ENCODE measurements around the gene MESP2. TPM values are rescaled to one million over a fixed set of nuclear protein-coding genes. Genes with fewer than 3 reads are reported as not detected.
A peak's percentile ranks its signal among the peaks of the same experiment; 100 is the strongest.

MESP2 gene
- total and polyA plus RNA-seq, 2 of the 13 experiments (the other 11 are each of a cell fraction or from before 2014, with no cell fraction given), result not detected

- TF ChIP-seq RFX5 (IDR thresholded peaks at IDR 0.05; ENCODE audit: low read depth, low read length) (no peak), SATB2 (CRISPR knock-in tag; IDR thresholded peaks at IDR 0.05) (no peak), FOXO4 (CRISPR knock-in tag; conservative IDR thresholded peaks at IDR 0.05) (no peak), SP1 (IDR thresholded peaks at IDR 0.05) (no peak), SP1 (CRISPR knock-in tag; IDR thresholded peaks at IDR 0.05) (no peak; the same call in 1 of the 2 replicates), ZNF784 (CRISPR knock-in tag; IDR thresholded peaks at IDR 0.05; ENCODE audit: borderline replicate concordance) (no peak), ZNF282 (IDR thresholded peaks at IDR 0.05; ENCODE audit: partially characterized antibody) (no peak), HIC2 (CRISPR knock-in tag; IDR thresholded peaks at IDR 0.05; ENCODE audit: low read depth) (no peak), GPBP1L1 (CRISPR knock-in tag; IDR thresholded peaks at IDR 0.05) (no peak), ELF3 (CRISPR knock-in tag; IDR thresholded peaks at IDR 0.05) (0 out of 2 replicates have a peak, but pooled peaks have one; percentile 30), NFYB (CRISPR knock-in tag; IDR thresholded peaks at IDR 0.05) (no peak), ZFP91 (CRISPR knock-in tag; IDR thresholded peaks at IDR 0.05; ENCODE audit: borderline replicate concordance) (peak; percentile 54; the same call in 1 of the 2 replicates), HDAC1 (CRISPR knock-in tag; IDR thresholded peaks at IDR 0.05) (peak; percentile 38; the same call in 1 of the 2 replicates), SMAD9 (CRISPR knock-in tag; IDR thresholded peaks at IDR 0.05) (no peak), PRPF4 (IDR thresholded peaks at IDR 0.05; ENCODE audit: low read depth, low read length, poor library complexity, severe bottlenecking) (no peak), SSRP1 (CRISPR knock-in tag; IDR thresholded peaks at IDR 0.05) (no peak), JUNB (CRISPR knock-in tag; IDR thresholded peaks at IDR 0.05; ENCODE audit: borderline replicate concordance) (no peak), THYN1 (CRISPR knock-in tag; IDR thresholded peaks at IDR 0.05; ENCODE audit: borderline replicate concordance, low read depth) (no peak), ZSCAN30 (CRISPR knock-in tag; IDR thresholded peaks at IDR 0.05) (no peak), ZNF326 (CRISPR knock-in tag; IDR thresholded peaks at IDR 0.05; ENCODE audit: borderline replicate concordance) (no peak), ZNF101 (CRISPR knock-in tag; IDR thresholded peaks at IDR 0.05; ENCODE audit: borderline replicate concordance, low read depth) (no peak), MTA1 (CRISPR knock-in tag; IDR thresholded peaks at IDR 0.05; ENCODE audit: borderline replicate concordance) (no peak)
These were observed 25.3 kb upstream of the MESP2 start, which contains the start of gene MESP1 (continued) for GRCh38 chr15:89750560-89751542.
